Pancreas (tissue), 10 donors: ENCODE results near the gene TBX1. TPM values are rescaled to one million over a fixed set of nuclear protein-coding genes. Genes with fewer than 3 reads are reported as not detected.

Source experiments
- ATAC-seq, 4 donors: fragments of 200-7000 bp; cut with Tn5 transposase; one replicate each; pipeline versions ENCODE4 v1.8.0 to v1.9.1; 2020; ENCODE audit warnings: mild to moderate bottlenecking in 4 of 4, moderate library complexity in 4 of 4
- DNase-seq, 6 donors: peaks; one replicate each; pipeline ENCODE4 v3.0.0-alpha.2; 2020
- FAIRE-seq: peaks from 2 replicates; lab custom pipeline; 2012; peaks lifted over from hg19 to GRCh38; lab: Jason Lieb, UNC
- H3K27ac ChIP-seq, 4 donors: fragments of 200-600 bp; sonication (generic); 1 replicate in 3 of 4; 2 replicates in 1 of 4; pipeline versions ENCODE4 v1.5.0 to v1.8.0; 2020
- H3K27me3 ChIP-seq, 4 donors: fragments of 200-600 bp; one replicate each; pipeline ENCODE4 v1.8.0; 2021
- H3K36me3 ChIP-seq, 3 donors: fragments of 200-600 bp; sonication (generic) in 1 of 3; one replicate each; pipeline versions ENCODE4 v1.5.0 to v1.8.0; 2020 to 2021
- H3K4me1 ChIP-seq, 3 donors: fragments of 200-600 bp; one replicate each; pipeline ENCODE4 v1.8.0; 2021
- H3K4me3 ChIP-seq, 4 donors: fragments of 200-600 bp; sonication (generic) in 2 of 4; one replicate each; pipeline versions ENCODE4 v1.5.0 to v1.8.0; 2020 to 2021
- H3K9me3 ChIP-seq, 4 donors: fragments of 200-600 bp; one replicate each; pipeline ENCODE4 v1.8.0; 2021
- WGBS, 2 donors: extraction: QIAGEN DNeasy Blood & Tissue Kit; methylation state at CpG; one replicate each; pipeline ENCODE4 v1.1.7; 2013; 5-methylcytosine and 5-hydroxymethylcytosine counted together
- intact Hi-C, 3 donors: fragments of 100-400 bp; cut with DNase I; formaldehyde crosslinking; loops; one replicate each; pipeline versions ENCODE4 v1.11.1 to v1.14.2; 2022
- polyA plus RNA-seq, 2 donors: library from polyadenylated mRNA; stranded (reverse); fragments of 200-250 nt; gene quantifications; one replicate each; pipeline ENCODE4 v1.2.3, GENCODE V29; 2013
- total RNA-seq, 6 donors: library from RNA; stranded (reverse); fragmentation: NEBNext Ultra II Directional in 4 of 6; extraction: Animal tissue kit (Norgen Biotek cat#: 25700) in 4 of 6; gene quantifications; one replicate each; pipeline versions ENCODE4 v1.2.1 to v1.2.4, GENCODE V29; 2021 to 2023
- TF ChIP-seq, protein P1 (sequence below), 4 donors: fragments of 200-600 bp; sonication (generic) in 3 of 4; IDR thresholded peaks; one replicate each; pipeline versions ENCODE4 v1.5.0 to v1.8.0; 2021; ENCODE audit warnings: antibody characterized with exemption in 4 of 4
- donor health status: healthy with polysubstance abuse.
- donor health status: DM: no; HTN: no; CAD: no; lungs with moderate emphysema.
- donor health status: DM: no; HTN: no; CAD: no.
- donor health status: control.
- donor health status: control.
- donor health status: Bipolar disorder and iron deficiency.
- donor health status: DM: yes; HTN: yes; CAD: no.
- donor health status: DM: no; HTN: no; CAD: no.
- donor health status: DM: no; HTN: no; CAD: no.
- donor health status: DM: yes; HTN: yes; CAD: no.

The TBX1 gene
- total and polyA plus RNA-seq, 8 donors, result 0.19 to 1.3 (median 0.31) TPM; not detected in 1

DNA sequence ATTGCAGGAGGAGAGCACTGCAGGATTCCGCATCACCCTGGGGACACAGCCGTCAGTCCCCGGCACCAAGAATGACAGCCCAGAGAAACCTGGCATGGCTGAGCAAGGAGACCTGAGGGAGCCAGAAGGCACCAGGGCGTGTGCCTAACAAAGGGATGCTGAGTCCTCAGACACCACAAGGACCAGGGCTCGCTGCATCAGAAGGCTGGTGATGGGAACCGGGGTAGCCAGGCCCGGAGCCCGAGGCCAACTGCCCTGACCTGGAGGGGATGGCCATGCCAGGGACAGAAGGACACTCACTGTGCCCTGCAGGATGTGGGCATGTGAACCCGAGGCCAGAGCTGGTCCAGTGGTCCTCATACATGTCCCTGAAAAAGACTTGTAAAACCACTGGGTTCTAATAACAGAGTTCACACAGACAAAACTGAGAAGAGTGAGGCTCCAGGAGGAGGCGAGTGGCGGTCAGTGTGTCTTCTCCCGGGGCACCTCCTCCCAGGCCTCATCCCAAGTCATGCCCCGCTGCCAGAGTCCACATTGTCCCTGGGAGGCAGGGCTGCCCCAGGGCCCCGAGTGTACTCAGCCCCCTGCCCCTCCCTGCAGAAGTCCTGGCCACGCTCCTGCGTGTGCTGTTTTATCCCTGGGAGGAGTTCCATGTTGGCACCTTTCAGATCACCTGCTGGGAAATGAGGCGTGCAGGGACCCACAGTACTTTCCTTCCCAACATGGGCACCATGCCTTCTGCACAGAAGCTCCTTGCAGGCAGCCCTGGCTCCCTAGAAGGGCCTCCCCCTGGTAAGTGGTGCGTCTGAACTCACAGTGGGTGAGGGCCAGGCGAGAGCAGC lies 42.5 kb downstream of the TBX1 start:
- DNase-seq (peak in 2 of 6 donors; percentile 41 to 42), FAIRE-seq (no peak)

DNA sequence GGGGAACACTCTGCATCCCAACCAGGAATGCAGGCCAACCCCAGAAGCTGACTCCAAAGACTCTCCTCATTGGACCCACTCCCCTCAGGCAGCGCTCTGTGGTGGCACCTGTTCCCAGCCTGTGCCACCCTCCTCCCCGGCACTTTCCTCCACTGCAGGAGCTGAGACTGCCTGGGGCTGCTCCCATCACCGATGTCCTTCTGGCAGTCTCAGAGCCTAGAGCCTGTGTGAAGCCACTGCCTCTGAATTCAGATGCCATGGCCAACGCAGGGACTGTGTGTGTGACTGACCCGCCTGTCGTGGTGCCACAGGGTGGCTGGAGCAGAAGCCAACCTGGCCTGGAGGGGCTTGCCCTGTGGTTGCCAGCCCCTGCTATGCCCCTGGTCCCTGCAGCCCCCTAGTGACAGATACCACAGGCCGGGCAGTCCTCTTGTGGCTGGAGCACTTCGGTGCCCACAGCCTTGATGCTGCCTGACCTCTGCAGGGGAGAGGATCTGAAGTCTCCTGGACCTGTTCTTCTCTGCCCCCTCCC lies 43.2 kb downstream of the TBX1 start:
- WGBS, 2 donors, result 93 to 97% methylated on average over 8 of the region's 8 CpGs
- Histone ChIP-seq H3K27me3 (no peaks in the 10 kb centered on the region), H3K4me1 (no peaks in the 10 kb centered on the region), H3K27ac (no peak overlapping the region), H3K9me3 (no peaks in the 10 kb centered on the region), H3K4me3 (no peak overlapping the region), H3K36me3 (no peaks in the 10 kb centered on the region)
- TF ChIP-seq, protein P1, sequence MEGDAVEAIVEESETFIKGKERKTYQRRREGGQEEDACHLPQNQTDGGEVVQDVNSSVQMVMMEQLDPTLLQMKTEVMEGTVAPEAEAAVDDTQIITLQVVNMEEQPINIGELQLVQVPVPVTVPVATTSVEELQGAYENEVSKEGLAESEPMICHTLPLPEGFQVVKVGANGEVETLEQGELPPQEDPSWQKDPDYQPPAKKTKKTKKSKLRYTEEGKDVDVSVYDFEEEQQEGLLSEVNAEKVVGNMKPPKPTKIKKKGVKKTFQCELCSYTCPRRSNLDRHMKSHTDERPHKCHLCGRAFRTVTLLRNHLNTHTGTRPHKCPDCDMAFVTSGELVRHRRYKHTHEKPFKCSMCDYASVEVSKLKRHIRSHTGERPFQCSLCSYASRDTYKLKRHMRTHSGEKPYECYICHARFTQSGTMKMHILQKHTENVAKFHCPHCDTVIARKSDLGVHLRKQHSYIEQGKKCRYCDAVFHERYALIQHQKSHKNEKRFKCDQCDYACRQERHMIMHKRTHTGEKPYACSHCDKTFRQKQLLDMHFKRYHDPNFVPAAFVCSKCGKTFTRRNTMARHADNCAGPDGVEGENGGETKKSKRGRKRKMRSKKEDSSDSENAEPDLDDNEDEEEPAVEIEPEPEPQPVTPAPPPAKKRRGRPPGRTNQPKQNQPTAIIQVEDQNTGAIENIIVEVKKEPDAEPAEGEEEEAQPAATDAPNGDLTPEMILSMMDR (IDR thresholded peaks at IDR 0.05), result no peak
- ATAC-seq, result no peak
- DNase-seq, result peak in 2 of 6 donors; percentile 31 to 39
- FAIRE-seq, result no peak
- intact Hi-C loops, result no loop called here

More for the DNA sequence above, 42.5 kb downstream of the TBX1 start:
- H3K27me3 ChIP-seq, result no peaks in the 10 kb centered on the region
- H3K27ac ChIP-seq, result no peak overlapping the region
- ATAC-seq, result no peak
- no peaks in the 10 kb centered on the region for H3K9me3 ChIP-seq
- H3K4me1 ChIP-seq, result no peaks in the 10 kb centered on the region
- no peak overlapping the region for H3K4me3 ChIP-seq
- TF ChIP-seq, protein P1 (IDR thresholded peaks at IDR 0.05), result no peak
- intact Hi-C loops, result no loop called here
- no peaks in the 10 kb centered on the region for H3K36me3 ChIP-seq
- 89 to 94% methylated on average over 19 of the region's 19 CpGs for WGBS, 2 donors

DNA sequence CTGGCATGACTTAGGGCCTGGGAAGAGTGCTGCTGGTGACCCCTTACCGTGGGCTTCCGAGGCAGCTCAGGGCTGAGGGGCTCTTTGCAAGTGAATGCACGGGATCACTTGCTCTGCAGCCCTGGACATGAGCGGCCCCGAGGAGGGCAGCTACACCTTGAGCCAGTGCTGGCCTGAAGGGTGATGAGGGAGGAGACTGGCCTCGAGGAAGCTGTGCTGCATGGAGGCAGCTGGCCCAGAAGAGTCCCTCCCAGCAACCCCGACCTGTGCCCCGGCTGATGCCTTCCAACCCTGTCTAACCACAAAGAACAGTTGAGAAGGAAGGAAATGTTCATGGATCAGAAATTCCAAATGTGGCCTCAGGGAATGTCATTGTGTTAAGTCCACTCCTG lies 45.2 kb downstream of the TBX1 start:
- WGBS, 2 donors, result 90 to 93% methylated on average over 8 of the region's 8 CpGs
- H3K27ac ChIP-seq, result no peak overlapping the region
- H3K4me1 ChIP-seq, result no peaks in the 10 kb centered on the region
- ATAC-seq, result no peak
- H3K27me3 ChIP-seq, result no peaks in the 10 kb centered on the region
- no peak overlapping the region for H3K4me3 ChIP-seq
- no peak for FAIRE-seq
- TF ChIP-seq, protein P1 (IDR thresholded peaks at IDR 0.05), result no peak
- no peaks in the 10 kb centered on the region for H3K9me3 ChIP-seq
- peak in 1 of 6 donors; percentile 20 for DNase-seq
- intact Hi-C loops, result no loop called here
- H3K36me3 ChIP-seq, result no peaks in the 10 kb centered on the region

DNA sequence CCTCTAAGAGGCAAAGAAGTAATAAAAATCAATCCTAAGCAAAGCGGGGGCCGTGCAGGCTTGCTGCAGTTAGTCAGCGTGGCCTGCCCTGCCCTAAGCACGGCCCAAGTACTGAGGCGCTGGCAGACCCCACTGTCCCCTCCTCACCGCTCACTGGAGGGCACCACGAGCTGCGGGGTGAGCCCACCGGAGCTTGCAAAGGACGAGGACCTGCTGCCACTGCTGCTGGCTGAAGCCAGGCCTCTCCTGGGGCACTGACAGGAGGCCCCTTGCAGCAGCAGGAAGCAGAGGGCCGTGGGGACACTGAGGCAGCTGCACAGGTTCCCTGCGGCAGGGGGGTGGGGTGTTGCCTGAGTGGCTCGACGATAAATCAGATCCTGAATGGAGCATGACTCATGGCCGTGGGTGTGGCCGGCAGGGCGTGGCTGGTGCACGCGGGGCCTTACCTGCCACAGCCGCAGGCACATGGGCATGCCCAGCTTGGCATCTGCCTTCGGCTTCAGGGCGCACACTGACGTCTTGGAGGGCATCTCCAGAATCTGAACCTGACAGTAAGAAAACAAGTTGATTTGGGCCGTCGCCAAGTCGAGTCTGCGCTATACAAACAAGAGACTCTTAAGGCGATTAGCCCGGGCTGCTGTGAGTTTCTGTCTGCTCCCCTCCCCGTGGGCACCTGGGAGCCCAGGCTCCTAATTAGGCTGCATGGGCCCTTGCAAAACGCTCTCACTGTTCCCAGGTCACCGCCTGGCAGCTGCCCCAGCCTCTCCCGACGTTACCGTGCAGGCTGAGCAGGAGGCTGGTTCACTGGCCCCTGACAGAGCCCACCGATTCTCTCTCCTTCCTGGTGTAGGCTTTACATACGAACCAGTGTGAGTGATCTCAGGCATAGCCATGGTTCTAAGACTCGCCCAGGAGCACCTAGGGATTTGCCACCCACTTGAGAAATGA lies 45.9 kb downstream of the TBX1 start:
- Histone ChIP-seq H3K27me3 (no peaks in the 10 kb centered on the region), H3K9me3 (no peaks in the 10 kb centered on the region), H3K4me3 (no peak overlapping the region), H3K36me3 (no peaks in the 10 kb centered on the region), H3K4me1 (no peaks in the 10 kb centered on the region), H3K27ac (no peak overlapping the region)
- ATAC-seq (peak in 3 of 4 donors; percentile 22 to 74 (median 55)), FAIRE-seq (no peak), DNase-seq (peak in 2 of 6 donors; percentile 54 to 57)
- WGBS, 2 donors, result 73 to 75% methylated on average over 37 to 38 of the region's 38 CpGs
- TF ChIP-seq, protein P1 (IDR thresholded peaks at IDR 0.05), result no peak
- intact Hi-C loops, result no loop called here
